ENCODE data around the gene TENT5A.
"Not testable (repeated sequence)": the region's sequence is repeated elsewhere in the genome, so short reads cannot be mapped to it uniquely, and the experiment has no call there.

Gene TENT5A

GRCh38 chr6:81752084-81752920 lies at the start of gene TENT5A:
TSS of gene TENT5A (minus strand) at chr6:81752681. CDS start at chr6:81752141, 540 bp downstream.
- DNase-seq = peak; percentile 75 to 90

- DNase-seq = no peak
Observed at GRCh38 chr6:81801489-81801888, 49.0 kb upstream of the TENT5A start.

- no peak for DNase-seq
Observed at GRCh38 chr6:81800666-81801065, 48.2 kb upstream of the TENT5A start.

DNA sequence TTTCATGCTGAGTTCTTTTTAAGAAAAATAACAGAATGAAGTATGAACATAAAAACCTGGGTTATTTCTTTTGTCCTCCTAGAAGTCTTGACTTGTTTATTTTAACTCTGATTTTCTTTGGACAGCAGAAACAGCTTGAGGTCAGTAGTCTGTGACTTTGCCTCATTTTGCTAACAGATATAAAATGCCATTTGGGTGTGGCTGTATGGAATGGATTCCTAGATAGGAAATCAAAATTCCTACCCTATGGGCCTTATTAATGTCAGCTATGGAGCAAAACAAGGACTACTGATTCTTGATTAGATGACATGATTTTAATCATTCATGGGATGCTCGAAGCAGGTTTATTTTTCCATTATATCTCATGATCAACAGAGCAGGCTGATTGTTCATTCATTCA lies 46.8 kb upstream of the TENT5A start:
- DNase-seq = no peak

- no peak for DNase-seq
Observed at GRCh38 chr6:81797591-81797990, 45.1 kb upstream of the TENT5A start.

- DNase-seq = no peak
Observed at GRCh38 chr6:81795890-81796289, 43.4 kb upstream of the TENT5A start.

DNA sequence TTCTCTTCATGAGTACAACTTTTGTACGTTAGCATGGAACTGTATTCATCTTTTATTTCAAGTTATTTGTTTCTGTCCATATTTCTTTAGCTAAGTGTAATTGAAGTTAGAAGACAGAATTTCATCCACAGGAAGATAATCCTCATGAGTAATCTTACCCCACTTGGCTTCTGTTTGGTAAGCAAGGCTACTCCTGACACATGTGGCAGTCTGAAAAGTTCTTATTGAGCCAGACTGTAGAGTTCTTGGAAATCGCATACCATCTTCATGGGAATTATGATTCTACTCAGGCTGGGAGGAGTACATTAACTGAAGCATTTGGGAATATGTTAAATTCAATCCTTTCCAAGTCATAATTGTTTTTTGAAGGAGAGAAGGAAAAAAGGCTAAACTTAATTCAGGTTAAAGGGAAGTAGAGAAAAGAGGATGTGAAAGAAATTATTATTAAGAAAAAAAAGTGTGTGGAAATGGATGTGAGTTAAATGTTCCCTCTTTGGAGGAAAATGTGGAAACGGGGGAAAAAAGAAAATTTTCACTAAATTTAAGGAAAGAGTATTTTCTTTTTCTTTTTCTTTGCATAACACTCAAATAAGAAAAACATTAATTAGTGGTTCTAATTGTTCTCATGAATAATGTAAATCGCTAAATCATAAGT lies 41.5 kb upstream of the TENT5A start:
- DNase-seq = no peak

DNA sequence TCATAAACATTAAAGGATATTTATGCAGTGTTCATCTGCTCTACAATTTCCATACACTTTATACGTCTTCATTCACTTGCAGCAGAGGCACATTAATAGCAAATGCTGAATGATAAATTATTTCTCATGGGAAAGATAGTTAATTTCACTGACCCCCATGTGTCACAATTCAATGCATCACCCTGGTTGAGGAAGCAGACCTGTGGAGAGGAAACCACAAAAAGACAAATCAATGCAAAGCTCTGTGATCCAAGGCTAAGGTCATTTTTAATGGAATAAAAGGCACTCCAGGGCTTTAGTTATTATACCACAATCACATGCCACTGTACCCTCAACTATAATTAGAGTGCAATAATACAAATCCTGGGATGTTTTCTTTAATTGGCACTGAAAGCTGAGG lies 40.3 kb upstream of the TENT5A start:
- no peak for DNase-seq

DNA sequence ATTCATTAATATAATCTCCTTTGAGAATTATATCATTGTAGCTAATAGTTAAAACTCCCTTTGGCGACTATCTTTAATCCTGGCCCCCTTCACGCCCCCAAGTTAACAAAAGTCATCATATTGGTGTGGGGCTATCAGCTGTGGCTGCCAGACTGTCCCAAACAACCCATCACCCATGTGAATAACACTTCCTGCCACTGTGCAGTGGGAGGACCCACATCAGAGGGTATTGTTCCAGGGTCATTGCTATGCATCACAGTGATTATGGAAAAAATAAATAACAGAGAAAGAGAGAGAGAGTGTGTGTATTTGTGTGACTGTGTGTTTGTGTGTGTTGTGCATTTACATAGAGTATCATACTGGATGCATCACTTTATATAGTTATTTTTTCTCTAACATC lies 39.3 kb upstream of the TENT5A start:
- DNase-seq = no peak

DNA sequence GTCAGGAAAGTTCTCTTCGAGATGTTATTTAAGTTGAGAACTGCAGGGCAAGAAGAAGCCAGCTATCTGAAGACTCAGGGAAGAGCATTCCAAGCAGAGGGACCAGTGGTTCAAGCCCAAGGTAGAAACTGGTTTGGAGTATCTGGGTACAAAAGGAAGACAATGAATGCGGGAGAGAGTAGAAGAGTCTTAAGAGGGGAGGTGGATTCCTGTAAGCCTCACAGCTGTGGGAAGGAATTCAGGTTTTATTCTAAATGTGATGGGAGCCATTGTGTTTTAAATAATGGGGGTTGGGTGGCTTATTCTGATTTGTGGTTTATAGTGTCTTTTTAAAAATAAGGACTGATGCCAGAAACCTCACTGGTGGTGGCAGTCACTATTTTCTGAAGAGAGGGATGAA lies 37.6 kb upstream of the TENT5A start:
- DNase-seq = no peak

GRCh38 chr6:81789291-81789690 lies 36.8 kb upstream of the TENT5A start:
- DNase-seq = no peak

DNA sequence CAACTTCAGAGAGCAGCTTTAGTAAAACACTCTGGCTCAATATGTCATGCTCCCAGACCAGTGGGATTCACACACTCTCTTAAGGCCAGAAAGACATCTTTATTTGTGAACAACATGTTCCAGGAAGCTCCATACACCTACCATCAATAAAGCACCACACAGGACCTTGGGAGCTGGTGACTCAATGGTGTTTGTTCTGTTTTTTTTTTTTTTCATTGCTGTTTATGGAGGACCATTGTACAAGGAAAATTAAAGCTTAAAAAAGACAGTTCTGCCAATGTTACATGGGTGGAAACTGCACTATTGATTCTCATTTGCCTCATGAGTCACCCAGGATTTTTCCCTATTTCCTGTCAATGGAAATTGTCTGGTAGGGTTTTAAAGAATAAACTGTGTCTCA lies 36.3 kb upstream of the TENT5A start:
- no peak for DNase-seq

DNA sequence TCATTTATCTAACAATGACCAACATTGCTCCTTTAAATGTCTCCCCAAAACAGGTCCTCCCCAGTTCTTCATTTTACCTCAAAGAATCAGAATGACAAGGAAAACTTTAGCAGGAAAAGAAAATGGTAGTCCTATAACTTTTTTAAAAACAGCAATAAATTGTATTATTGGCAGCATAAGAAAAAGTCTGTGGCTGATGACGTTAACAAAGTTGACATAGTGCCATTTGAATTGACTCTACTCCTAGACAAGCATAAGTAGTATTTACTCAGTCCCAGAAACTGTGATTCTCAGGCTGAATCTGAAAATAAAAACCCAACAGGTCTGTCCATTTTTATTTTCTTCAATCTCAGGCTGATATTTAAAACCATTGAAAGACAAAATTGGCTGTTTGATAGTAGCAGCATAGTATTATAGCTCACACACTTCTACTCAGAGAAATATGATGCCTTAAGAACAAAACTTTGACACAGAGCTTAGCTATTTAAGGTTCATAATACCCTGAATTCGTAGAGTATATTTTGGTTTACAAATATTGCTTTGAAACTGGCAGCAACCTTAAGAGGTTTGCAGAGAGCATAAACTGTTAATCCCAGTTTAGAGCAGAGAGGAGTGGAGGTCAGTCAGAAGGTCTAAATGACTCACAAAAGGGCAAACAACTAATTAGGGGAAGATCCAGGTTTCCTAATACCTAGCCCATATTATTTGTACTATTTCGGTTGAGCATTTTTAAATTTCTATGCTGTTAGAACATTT lies 35.0 kb upstream of the TENT5A start:
- DNase-seq = peak; percentile 34 to 59

- DNase-seq = no peak
Observed at GRCh38 chr6:81786150-81786549, 33.7 kb upstream of the TENT5A start.

GRCh38 chr6:81785377-81785776 lies 32.9 kb upstream of the TENT5A start:
- DNase-seq = no peak

GRCh38 chr6:81783893-81784292 lies 31.4 kb upstream of the TENT5A start:
- DNase-seq = no peak

GRCh38 chr6:81781624-81782023 lies 29.1 kb upstream of the TENT5A start:
- DNase-seq = no peak

DNA sequence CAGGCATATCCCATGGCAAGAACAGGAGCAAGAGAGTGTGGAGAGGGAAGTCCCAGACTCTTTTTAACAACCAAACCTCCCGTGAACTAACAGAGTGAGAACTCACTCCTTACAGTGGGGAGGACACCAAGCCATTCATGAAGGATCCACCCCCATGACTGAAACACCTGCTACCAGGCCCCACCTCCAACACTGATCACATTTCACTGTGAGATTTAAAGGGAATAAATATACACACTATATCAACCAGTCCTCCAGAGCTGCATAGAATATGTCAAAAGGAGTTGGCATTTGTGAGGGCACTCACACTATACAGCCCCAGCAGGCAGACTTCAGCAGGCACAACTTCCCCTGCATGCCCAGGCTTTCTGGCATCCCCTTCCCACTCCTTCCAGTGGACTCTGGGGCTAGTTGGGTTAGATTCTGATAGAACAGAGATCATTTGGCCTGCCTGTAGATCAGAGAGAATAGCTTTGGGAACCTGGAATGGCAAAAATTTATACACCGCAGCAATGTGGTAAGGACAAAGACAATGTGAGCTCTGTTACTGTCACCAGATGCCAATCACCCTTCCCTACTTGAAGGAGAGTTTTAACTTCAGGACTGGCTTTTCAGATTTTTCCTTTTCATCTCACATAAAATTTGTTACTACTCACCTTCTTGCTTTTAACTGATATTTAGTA lies 25.2 kb upstream of the TENT5A start:
- no peak for DNase-seq

DNA sequence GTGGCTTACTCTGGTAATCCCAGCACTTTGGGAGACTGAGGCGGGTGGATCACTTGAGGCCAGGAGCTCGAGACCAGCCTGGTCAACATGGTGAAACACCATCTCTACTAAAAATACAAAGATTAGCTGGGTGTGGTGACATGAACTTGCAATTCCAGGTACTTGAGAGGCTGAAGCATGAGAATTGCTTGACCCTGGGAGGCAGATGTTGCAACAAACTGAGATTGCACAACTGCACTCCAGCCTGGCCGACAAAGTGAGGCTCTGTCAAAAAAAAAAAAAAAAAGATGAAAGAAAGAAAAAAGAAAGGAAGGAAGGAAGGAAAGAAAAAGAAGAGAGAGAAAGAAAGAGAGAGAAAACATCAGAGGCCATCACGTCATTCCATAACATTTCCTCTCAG lies 23.7 kb upstream of the TENT5A start:
- not testable (repeated sequence) for DNase-seq

- DNase-seq = no peak
Observed at GRCh38 chr6:81774542-81774941, 22.1 kb upstream of the TENT5A start.

DNA sequence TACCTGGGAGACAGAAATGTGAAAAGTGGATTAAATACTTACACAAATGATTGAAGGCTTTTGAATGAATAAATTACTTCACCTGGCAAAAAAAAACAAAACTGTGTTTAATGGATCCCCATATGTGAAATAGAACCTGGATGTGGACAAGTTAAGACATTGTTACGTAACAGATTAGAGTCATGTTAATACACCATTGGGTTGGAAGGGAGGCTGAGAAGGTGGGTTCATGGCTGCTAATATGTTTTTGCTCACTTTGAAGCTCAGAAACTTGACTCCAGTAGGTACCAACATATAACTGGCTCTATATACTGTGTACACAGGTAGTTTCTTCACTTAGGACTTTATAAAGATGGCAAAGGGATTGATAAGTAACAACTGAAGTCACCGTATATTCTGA lies 21.4 kb upstream of the TENT5A start:
- no peak for DNase-seq

DNA sequence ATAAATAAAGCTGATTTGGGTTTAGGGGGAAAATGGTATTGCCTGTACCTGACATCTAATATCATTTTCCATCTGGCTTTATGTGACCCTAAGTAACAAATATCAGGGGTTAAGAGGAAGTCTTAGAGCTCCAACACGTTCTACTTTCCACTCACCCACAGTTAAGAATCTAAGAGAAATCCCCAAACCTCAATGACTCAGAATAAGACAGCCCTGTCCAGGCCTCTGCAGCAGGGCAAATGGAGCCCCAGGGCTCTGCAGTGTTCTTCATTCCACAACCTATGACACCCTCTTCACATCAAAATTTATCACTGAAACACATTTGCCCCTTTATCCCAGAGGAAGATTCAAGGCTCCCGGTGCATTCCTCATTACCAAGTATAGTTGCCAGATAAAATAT lies 20.3 kb upstream of the TENT5A start:
- DNase-seq = no peak

DNA sequence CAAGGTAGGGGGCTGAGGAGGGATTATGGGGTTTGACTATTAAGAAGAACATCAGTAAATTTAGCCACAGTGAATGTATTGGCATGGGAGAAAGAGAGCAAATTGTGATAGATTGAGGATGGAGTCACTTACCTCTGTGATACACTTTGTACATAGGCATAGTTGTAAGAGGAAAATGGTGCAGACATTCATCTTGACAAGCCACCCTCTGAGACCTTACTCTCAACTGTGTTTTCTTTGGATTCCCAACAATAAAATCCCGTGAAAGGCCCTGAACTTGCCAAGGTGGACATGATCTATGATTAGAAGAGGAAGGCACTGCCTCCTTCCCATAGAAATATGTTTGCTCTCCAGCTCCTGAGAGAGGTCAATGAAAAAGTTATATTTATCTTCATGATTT lies 18.6 kb upstream of the TENT5A start:
- DNase-seq = no peak
